ENCODE data around the gene USP5. TPM values are rescaled to one million over a fixed set of nuclear protein-coding genes. Genes with fewer than 3 reads are reported as not detected.

The USP5 gene
- polyA plus RNA-seq, 1 donor from 2014 or later = 130 TPM

GRCh38 chr12:6852651-6853354, 853 bp downstream of the USP5 start:
- Histone ChIP-seq H3K79me2 (replicated peaks; ENCODE audit: insufficient read depth, low read length) (peaks cover 30% of the 10 kb centered on the region), H3K27ac (ENCODE audit: low read length) (peak overlapping the region; percentile 98), H3K9ac (ENCODE audit: low read length) (peak overlapping the region; percentile 87), H3K27me3 (ENCODE audit: insufficient read depth, low read depth, low read length) (no peaks in the 10 kb centered on the region), H3K9me2 (ENCODE audit: insufficient read depth, low read length) (no peaks in the 10 kb centered on the region), H4K20me1 (ENCODE audit: insufficient read depth) (no peaks in the 10 kb centered on the region), H3K4me3 (ENCODE audit: low read length) (peak overlapping the region; percentile 75), H2AFZ (ENCODE audit: low read depth, low read length) (peak overlapping the region; percentile 46), H3K36me3 (ENCODE audit: insufficient read depth, low read length) (peaks cover 2% of the 10 kb centered on the region), H3K4me2 (ENCODE audit: low read length) (peak overlapping the region; percentile 98), H3F3A (ENCODE audit: insufficient read depth, low read length, poor library complexity, severe bottlenecking) (peaks cover 5% of the 10 kb centered on the region), H3K9me3 (ENCODE audit: low read length) (no peaks in the 10 kb centered on the region)
- TF ChIP-seq REST (IDR thresholded peaks at IDR 0.05; ENCODE audit: borderline replicate concordance) (peak; percentile 26), TAF1 (IDR thresholded peaks at IDR 0.05; ENCODE audit: low read depth) (peak; percentile 67), EZH2 (IDR thresholded peaks at IDR 0.05; ENCODE audit: borderline replicate concordance, insufficient read depth, low read length, poor library complexity, severe bottlenecking) (no peak), POLR2AphosphoS5 (IDR thresholded peaks at IDR 0.05) (peak; percentile 11)

- TF ChIP-seq EP300 (conservative IDR thresholded peaks at IDR 0.05; ENCODE audit: poor library complexity, severe bottlenecking) (no peak), EZH2 (IDR thresholded peaks at IDR 0.05; ENCODE audit: borderline replicate concordance, insufficient read depth, low read length, poor library complexity, severe bottlenecking) (no peak), RAD21 (conservative IDR thresholded peaks at IDR 0.05) (no peak), MXI1 (conservative IDR thresholded peaks at IDR 0.05; ENCODE audit: poor library complexity, severe bottlenecking) (no peak), SMC3 (conservative IDR thresholded peaks at IDR 0.05; ENCODE audit: poor library complexity) (no peak), POLR2AphosphoS5 (IDR thresholded peaks at IDR 0.05) (no peak), TAF1 (IDR thresholded peaks at IDR 0.05; ENCODE audit: low read depth) (no peak), REST (IDR thresholded peaks at IDR 0.05; ENCODE audit: borderline replicate concordance) (no peak), CTCF (IDR thresholded peaks at IDR 0.05; ENCODE audit: poor library complexity, severe bottlenecking) (no peak)
- Histone ChIP-seq H3F3A (ENCODE audit: insufficient read depth, low read length, poor library complexity, severe bottlenecking) (peaks cover 5% of the 10 kb centered on the region), H2AFZ (ENCODE audit: low read depth, low read length) (no peak overlapping the region), H4K20me1 (ENCODE audit: insufficient read depth) (no peaks in the 10 kb centered on the region), H3K9me3 (ENCODE audit: low read length) (no peaks in the 10 kb centered on the region), H3K79me2 (replicated peaks; ENCODE audit: insufficient read depth, low read length) (peaks cover 30% of the 10 kb centered on the region), H3K27ac (ENCODE audit: low read length) (peak overlapping the region; percentile 98), H3K27me3 (ENCODE audit: insufficient read depth, low read depth, low read length) (no peaks in the 10 kb centered on the region), H3K4me2 (ENCODE audit: low read length) (peak overlapping the region; percentile 98), H3K9me2 (ENCODE audit: insufficient read depth, low read length) (no peaks in the 10 kb centered on the region), H3K4me3 (ENCODE audit: low read length) (peak overlapping the region; percentile 75), H3K9ac (ENCODE audit: low read length) (peak overlapping the region; percentile 87), H3K36me3 (ENCODE audit: insufficient read depth, low read length) (peaks cover 4% of the 10 kb centered on the region)
These were observed 1.7 kb downstream of the USP5 start for GRCh38 chr12:6853626-6854025.
